ENCODE measurements around the gene POLN.

The POLN gene

DNA sequence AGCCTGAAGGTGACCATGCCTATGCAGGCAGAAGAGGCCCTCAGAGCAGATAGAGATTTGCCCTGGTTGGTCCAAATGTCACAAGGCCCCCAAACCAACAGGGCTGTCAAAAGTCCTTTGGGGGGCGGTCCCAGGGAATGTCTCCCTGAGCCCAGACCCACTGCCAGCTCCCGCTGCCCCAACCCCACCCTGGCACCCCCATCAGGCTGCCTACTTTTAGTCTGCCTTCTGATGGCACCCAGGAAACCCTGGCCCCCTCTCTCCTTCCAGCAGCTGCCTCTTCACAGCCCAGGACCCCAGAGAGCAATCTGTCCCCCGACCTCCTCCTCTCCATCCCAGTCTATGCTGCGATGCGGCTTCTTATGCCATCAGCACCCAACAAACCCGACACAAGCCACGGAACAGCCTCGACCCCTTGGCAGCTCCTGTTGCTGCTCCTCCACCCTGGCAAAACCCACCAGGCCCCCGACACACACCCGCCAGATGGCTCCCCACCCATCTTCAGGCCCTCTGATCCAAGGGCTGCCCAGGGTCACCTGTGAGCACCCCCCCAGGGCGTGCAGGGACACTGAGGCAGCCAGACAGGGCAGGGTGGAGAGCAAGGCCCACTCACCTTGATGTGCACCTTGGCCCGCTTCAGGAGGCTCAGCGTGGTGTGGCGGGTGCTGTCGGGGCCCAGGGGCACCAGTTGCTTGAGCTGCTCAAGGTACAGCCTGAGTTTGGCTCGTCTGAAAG, 10.0 kb upstream of the POLN start:
- TF ChIP-seq, protein P1, sequence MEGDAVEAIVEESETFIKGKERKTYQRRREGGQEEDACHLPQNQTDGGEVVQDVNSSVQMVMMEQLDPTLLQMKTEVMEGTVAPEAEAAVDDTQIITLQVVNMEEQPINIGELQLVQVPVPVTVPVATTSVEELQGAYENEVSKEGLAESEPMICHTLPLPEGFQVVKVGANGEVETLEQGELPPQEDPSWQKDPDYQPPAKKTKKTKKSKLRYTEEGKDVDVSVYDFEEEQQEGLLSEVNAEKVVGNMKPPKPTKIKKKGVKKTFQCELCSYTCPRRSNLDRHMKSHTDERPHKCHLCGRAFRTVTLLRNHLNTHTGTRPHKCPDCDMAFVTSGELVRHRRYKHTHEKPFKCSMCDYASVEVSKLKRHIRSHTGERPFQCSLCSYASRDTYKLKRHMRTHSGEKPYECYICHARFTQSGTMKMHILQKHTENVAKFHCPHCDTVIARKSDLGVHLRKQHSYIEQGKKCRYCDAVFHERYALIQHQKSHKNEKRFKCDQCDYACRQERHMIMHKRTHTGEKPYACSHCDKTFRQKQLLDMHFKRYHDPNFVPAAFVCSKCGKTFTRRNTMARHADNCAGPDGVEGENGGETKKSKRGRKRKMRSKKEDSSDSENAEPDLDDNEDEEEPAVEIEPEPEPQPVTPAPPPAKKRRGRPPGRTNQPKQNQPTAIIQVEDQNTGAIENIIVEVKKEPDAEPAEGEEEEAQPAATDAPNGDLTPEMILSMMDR (IDR thresholded peaks at IDR 0.05; ENCODE audit: low read depth, low read length) = no peak
- DNase-seq (ENCODE audit: extremely low read depth, low read depth) = no peak

DNA sequence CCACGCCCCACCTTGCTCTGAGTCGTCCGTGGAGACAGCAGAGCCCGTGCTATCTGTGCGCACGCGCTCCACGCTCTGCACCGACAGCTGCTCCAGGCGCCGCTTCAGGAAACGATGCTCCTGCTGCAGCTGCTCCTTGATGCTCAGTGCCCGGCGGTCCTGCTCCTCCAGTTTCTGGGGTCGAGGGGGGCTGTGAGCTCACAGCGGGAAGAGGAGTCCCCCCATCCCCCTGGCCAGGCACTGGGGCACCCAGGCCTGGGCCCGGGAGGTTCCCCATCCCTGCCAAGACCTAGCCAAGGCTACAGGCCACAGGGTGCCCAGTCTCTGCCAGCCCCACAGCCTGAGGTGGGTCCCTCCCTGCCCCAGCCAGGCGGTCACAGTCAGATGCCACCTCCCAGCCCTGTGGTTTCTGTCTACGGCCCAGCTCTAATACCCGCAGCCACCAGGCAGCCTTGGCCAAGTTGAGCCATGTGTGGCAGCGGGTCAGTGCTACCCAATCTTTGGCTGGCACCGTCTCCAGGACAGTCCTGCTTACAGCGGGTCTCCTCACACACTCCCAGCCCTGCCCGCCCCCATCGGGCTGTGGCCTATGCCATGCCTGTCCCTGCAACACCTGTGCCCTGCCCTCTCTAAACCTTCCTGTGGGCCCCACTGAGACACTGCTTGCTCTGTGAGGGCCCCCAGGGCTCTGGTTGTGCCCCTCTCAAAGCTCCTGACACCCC, 9.3 kb upstream of the POLN start:
- DNase-seq (ENCODE audit: extremely low read depth, low read depth) = no peak
- TF ChIP-seq, protein P1 (IDR thresholded peaks at IDR 0.05; ENCODE audit: low read depth, low read length) = no peak

DNA sequence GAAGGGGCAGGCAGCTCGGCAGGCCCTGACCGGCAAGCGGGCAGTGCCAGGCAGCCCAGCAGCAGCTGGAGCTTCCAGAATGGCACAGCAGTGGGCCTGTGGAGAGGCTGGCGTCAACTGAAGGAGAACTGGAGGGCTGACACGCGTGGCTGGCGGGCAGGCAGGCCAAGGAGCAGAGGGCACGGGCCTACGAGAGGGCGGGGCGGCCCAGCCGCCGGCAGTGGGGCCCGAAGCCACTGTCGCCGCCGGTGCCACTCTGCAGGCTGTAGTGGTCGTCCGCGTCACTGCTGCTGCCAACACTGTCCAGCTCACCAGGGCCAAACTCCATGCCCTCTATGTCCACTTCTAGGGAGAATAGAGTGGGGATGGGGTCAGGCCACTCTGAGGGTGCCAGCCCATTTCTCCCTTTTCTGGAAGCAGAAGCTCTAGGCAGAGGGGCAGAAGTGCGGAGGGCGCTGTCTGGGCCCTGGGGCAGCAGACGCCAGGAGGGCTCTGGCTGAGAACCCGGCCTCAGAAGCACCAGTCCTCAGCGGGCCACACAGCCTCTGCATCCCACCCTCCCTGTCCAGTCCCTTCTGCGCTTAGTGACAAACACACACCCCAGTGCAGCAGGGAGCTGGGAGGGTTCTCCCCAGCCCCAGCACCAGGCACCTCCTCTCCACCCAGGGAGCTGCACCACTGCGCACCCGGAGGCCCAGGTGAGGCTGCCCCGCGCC, 8.6 kb upstream of the POLN start:
- no peak for DNase-seq (ENCODE audit: extremely low read depth, low read depth)
- TF ChIP-seq, protein P1 (IDR thresholded peaks at IDR 0.05; ENCODE audit: low read depth, low read length) = no peak

DNA sequence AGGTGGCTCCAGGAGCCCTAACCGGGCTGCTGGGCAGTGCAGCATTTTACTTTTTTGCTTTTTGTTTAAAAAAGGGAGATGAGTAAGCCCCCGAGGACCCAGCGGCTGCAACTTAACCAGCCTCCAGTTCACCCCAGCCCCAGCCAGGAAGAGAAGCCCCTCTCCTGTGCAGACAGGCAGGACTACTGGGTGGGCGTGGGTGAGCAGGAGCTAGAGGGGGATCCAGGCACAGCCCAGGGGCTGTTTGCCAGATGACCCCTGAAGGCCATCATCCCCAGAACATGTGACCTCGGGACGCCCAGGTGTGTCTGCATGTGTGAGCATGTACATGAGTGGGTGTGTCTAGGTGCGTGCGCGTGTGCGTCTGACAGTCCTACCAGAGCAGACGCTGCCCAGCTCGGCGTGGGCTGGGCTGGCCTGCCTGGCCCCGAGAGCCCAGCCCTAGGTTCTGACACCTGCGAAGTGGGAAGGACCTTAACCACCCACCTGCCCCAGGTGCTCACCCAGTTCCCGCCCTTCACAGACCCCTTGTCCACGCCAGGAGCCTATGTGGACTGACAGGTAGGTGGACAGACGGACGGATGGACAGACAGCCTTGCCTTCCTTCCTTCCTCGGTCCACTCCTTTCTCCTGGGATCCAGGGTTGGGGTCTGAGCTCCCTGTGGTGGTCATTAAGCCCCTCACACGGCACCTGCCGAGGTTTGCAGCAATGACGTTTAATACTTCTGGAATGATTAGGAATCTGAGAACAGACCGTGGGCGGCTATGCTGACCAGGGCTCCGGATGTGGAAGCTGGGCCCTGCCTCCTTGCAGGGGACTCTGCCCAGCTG, 7.8 kb upstream of the POLN start:
- no peak for DNase-seq (ENCODE audit: extremely low read depth, low read depth)
- TF ChIP-seq, protein P1 (IDR thresholded peaks at IDR 0.05; ENCODE audit: low read depth, low read length) = no peak

DNA sequence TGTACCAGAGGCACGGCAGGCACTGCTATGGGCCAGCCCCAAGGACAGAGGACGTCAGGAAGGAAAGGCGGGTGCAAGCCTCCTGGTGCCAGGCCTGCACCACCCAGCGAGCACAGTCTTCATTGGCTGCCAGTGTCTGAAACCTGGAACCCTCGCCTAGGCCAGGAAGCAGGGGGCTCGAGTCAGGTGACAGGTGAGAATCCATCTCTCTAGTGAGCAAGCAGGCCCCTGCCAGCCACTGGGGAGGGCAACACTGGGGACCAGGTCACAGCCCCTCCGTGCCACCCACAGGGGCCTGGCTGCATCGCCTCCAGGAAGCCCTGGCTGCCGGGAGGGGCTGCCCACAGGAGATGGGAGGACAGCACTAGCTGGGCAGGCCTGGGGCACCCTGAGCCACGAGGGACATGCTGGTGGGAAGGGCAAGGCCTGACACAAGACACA, 6.9 kb upstream of the POLN start:
- DNase-seq (ENCODE audit: extremely low read depth, low read depth) = no peak

DNA sequence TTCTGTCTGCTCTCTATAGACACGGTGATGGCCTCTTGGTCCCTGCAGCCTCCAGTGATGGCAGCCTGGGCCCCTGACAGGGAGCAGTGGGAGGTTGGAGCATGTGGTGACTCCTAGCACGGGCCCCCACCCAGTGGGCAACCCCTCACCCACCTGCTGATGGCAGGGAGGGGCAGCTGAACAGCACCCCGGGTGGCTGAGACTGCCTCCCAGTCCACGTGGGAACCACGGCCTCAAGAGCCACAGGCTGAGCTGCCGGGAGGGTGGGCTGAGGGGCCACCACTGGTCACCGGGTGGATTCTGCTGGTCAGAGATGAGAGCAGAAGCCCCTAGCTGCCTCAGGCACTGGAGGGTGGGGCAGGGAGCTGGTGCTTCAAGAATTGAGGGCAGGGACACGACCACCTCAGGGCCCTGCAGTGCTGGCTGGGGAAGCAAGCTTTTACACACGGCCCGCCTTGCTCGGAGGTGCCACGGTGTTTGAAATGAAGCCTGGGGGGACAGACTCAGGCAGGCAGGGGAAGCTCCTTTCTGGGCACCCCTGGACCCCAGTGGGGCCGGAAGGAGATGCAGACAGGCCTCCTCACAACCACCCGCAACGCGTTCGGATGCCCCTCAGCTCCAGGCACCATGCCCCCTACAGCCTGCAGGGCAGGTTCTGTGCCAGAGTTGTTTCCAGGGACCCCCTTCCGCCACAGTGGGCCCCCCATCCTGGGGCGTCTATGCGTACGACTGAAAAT, 6.3 kb upstream of the POLN start:
- TF ChIP-seq, protein P1 (IDR thresholded peaks at IDR 0.05; ENCODE audit: low read depth, low read length) = no peak
- DNase-seq (ENCODE audit: extremely low read depth, low read depth) = no peak

More for the DNA sequence above, 6.9 kb upstream of the POLN start:
- TF ChIP-seq, protein P1 (IDR thresholded peaks at IDR 0.05; ENCODE audit: low read depth, low read length) = no peak
